H1 (cell line): ENCODE results near the gene PKMYT1. TPM values are rescaled to one million over a fixed set of nuclear protein-coding genes. Genes with fewer than 3 reads are reported as not detected.

Source experiments
- BCL11A ChIP-seq, 2 experiments: IDR thresholded peaks; one replicate each; pipeline ENCODE4 v1.6.1; 2011; ENCODE audit warnings: low read depth in 2 of 2, low read length in 2 of 2, mild to moderate bottlenecking in 2 of 2
- JUND ChIP-seq: IDR thresholded peaks from 2 replicates; pipeline ENCODE4 v1.6.1; 2011; ENCODE audit warnings: mild to moderate bottlenecking, improper control_type of control experiment, low read length
- KDM1A ChIP-seq: fragments of 200-600, 300-600 bp; sonication (generic); IDR thresholded peaks from 2 replicates; pipeline ENCODE4 v1.7.1; 2016; ENCODE audit warnings: mild to moderate bottlenecking, low read length, borderline replicate concordance
- RBBP5 ChIP-seq: IDR thresholded peaks from 2 replicates; pipeline ENCODE4 v1.7.1; 2012; ENCODE audit warnings: low read depth, mild to moderate bottlenecking, inconsistent platforms, low read length, moderate library complexity, borderline replicate concordance
- SRF ChIP-seq: IDR thresholded peaks from 2 replicates; pipeline ENCODE4 v1.6.1; 2011; ENCODE audit warnings: mild to moderate bottlenecking, low read depth, low read length, moderate library complexity
- polyA plus RNA-seq, 7 experiments: library from polyadenylated mRNA; depleted of rRNA in 3 of 7; stranded (reverse) in 5 of 7; unstranded in 2 of 7; fragments of >200 nt in 5 of 7; fragments of 200-250 nt in 2 of 7; gene quantifications; 1 replicate in 5 of 7; 2 replicates in 1 of 7; 4 replicates in 1 of 7; pipeline versions ENCODE4 v1.2.1 to v1.2.3, GENCODE V29; 2011 to 2013; ENCODE audit warnings: missing spikeins in 2 of 7, mixed read lengths in 2 of 7
- total RNA-seq: library from RNA; stranded (reverse); fragmentation: NEBNext Ultra II Directional; extraction: Animal tissue kit (Norgen Biotek cat#: 25700); gene quantifications from 2 replicates; pipeline ENCODE4 v1.2.1, GENCODE V29; 2021

PKMYT1 gene
- total and polyA plus RNA-seq, 2 of the 8 experiments (the other 6 are each of a cell fraction or from before 2014, with no cell fraction given), result 74.7 to 85.2 TPM

GRCh38 chr16:3020247-3020603, 40.0 kb upstream of the PKMYT1 start, which contains the start of gene TNFRSF12A (continued):
- TF ChIP-seq BCL11A (IDR thresholded peaks at IDR 0.05; ENCODE audit: low read depth in 2 of 2, low read length in 2 of 2) (no peak), RBBP5 (no peak), JUND (no peak), SRF (no peak), KDM1A (no peak)
- TF ChIP-seq, all 59 proteins: peak for 11
